ENCODE results near the gene TBR1.

The TBR1 gene

GRCh38 chr2:161415987-161416707, at the start of gene TBR1:
TSS of gene TBR1 (plus strand) at chr2:161416297. CDS start at chr2:161416411, 114 bp downstream.
- Histone ChIP-seq H4K20me1 (peaks cover 0 to 99% (median 77%) of the 10 kb centered on the region in 11 experiments; a peak in 20 of 22 replicates), H3K9ac (no peak within 1 kb of the TSS), H3K9me3 (replicated peaks in 1 of 11) (peaks cover 10 to 16% (median 12%) of the 10 kb centered on the region in 11 experiments; a peak in 20 of 22 replicates), H3K36me3 (peaks cover 0 to 19% (median 7%) of the 10 kb centered on the region in 11 experiments; a peak in 12 of 22 replicates), H3K4me2 (peak within 1 kb of the TSS in 10 of 11 experiments; percentile 78 to 99 (median 86); a peak in 14 of 22 replicates), H3K27me3 (peaks cover 98 to 100% (median 100%) of the 10 kb centered on the region in 11 experiments), H3K4me3 (peak within 1 kb of the TSS in 3 of 10 experiments; percentile 46 to 58 (median 57); a peak in 7 of 20 replicates), H3K4me1 (peaks cover 13 to 31% (median 17%) of the 10 kb centered on the region in 10 experiments), H3K27ac (no peak within 1 kb of the TSS)
- TF ChIP-seq Cebpa-rat (IDR thresholded peaks at IDR 0.05), result no peak

DNA sequence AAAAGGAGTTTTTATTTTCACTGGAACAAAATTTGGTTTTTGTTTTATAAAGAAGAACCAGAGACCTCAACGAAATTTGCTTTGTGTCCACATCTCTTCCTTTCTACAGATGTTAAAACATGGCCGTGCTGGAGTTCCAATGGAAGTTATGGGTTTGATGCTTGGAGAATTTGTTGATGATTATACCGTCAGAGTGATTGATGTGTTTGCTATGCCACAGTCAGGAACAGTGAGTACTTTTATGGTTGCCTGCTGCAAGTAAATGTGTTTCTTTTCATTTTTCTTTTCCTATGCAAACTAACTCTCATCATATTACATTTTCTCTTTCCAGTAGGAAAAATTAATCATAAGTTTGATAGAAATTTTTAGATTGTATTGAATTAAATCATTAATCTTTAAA, 48.4 kb upstream of the TBR1 start:
- Histone ChIP-seq H4K20me1 (peaks cover 5 to 57% (median 19%) of the 10 kb centered on the region in 11 experiments; a peak in 17 of 22 replicates), H3K27ac (no peak overlapping the region), H3K36me3 (peaks cover 57 to 80% (median 72%) of the 10 kb centered on the region in 11 experiments), H3K9me3 (replicated peaks in 1 of 11) (peaks cover 5 to 19% (median 14%) of the 10 kb centered on the region in 11 experiments), H3K27me3 (no peaks in the 10 kb centered on the region), H3K4me3 (no peak overlapping the region), H3K9ac (no peak overlapping the region), H3K4me1 (peaks cover 7 to 22% (median 15%) of the 10 kb centered on the region in 10 experiments; a peak in 17 of 20 replicates), H3K4me2 (no peak overlapping the region)
- no peak for TF ChIP-seq Cebpa-rat (IDR thresholded peaks at IDR 0.05)

DNA sequence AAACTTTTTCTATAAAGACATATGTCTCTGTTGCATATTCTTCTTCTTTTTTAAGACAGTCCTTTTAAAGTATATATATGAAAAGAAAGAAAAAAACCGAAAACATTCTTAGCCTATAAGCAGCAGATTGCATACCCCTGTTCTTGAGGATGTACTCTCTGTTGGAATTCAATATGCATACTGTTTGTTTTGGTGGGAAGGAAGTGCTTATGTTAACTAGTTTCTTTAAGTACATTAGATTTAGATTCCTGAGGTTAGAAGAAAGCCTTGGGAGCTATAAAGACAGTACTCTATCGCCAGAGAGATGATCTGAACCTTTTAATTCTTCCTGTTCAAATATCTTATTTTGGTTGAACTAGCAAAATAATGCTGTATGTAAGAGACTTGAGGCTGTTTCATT, 46.8 kb upstream of the TBR1 start:
- Histone ChIP-seq H3K27me3 (no peaks in the 10 kb centered on the region), H3K36me3 (peaks cover 57 to 77% (median 67%) of the 10 kb centered on the region in 11 experiments), H3K9me3 (replicated peaks in 1 of 11) (peaks cover 0 to 4% (median 0%) of the 10 kb centered on the region in 11 experiments; a peak in 3 of 22 replicates), H3K27ac (no peak overlapping the region), H4K20me1 (peaks cover 5 to 47% (median 19%) of the 10 kb centered on the region in 11 experiments; a peak in 17 of 22 replicates), H3K4me1 (peaks cover 7 to 13% (median 8%) of the 10 kb centered on the region in 10 experiments; a peak in 17 of 20 replicates), H3K4me2 (no peak overlapping the region), H3K9ac (no peak overlapping the region), H3K4me3 (no peak overlapping the region)
- TF ChIP-seq Cebpa-rat (IDR thresholded peaks at IDR 0.05), result no peak

GRCh38 chr2:161370981-161371380, 45.1 kb upstream of the TBR1 start:
- Histone ChIP-seq H3K9ac (no peak overlapping the region), H3K27me3 (no peaks in the 10 kb centered on the region), H3K4me3 (no peak overlapping the region), H3K36me3 (peaks cover 58 to 92% (median 75%) of the 10 kb centered on the region in 11 experiments), H3K27ac (no peak overlapping the region), H3K9me3 (replicated peaks in 1 of 11) (no peaks in the 10 kb centered on the region), H3K4me1 (no peaks in the 10 kb centered on the region), H4K20me1 (peaks cover 0 to 36% (median 12%) of the 10 kb centered on the region in 11 experiments; a peak in 15 of 22 replicates), H3K4me2 (no peak overlapping the region)
- TF ChIP-seq Cebpa-rat (IDR thresholded peaks at IDR 0.05), result no peak

DNA sequence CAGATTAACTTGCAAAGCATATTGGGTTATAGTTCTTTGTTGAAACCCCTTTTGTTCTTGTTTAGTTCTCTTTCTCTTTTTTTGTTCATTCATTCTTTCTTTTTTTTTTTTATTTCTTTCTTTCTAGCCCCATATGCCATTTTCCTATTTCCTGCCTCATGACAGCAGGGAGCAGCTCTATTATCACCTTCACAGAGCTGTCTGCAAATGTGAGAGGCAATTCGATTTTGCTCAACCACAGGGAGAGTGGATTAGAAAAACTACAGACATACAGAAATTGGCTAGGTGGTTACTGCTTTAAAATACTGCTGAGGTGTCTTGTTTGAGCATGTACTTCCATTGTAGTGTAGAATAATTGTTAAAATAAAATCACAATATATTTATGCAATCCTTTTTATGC, 44.2 kb upstream of the TBR1 start:
- no peak overlapping the region for H3K4me2 ChIP-seq
- no peak overlapping the region for H3K27ac ChIP-seq
- H3K27me3 ChIP-seq, result no peaks in the 10 kb centered on the region
- H3K36me3 ChIP-seq, result peaks cover 57 to 92% (median 78%) of the 10 kb centered on the region in 11 experiments
- H3K9ac ChIP-seq, result no peak overlapping the region
- peaks cover 0 to 27% (median 5%) of the 10 kb centered on the region in 11 experiments; a peak in 11 of 22 replicates for H4K20me1 ChIP-seq
- H3K9me3 ChIP-seq (replicated peaks in 1 of 11), result no peaks in the 10 kb centered on the region
- TF ChIP-seq Cebpa-rat (IDR thresholded peaks at IDR 0.05), result no peak
- H3K4me1 ChIP-seq, result no peaks in the 10 kb centered on the region
- H3K4me3 ChIP-seq, result no peak overlapping the region

DNA sequence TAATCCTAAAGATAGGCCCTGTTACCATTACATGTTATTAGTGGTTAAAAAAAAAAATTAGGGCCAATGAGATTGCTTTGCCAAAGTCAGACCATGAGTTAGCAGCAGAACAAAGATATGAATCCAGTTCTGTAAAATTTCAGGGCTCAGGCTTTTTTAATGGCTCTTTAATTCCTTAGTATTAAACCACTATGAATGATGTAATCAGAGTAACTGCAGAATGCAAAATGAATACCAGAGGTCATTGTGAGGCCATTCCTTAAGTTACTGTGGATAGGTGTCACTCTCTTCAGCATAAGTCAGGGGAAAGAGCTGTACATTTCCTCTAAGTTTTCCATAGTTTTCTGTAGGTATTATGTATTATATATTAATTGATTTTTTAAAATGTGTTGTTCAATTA, 42.2 kb upstream of the TBR1 start:
- Histone ChIP-seq H3K9me3 (replicated peaks in 1 of 11) (peaks cover 0 to 4% (median 0%) of the 10 kb centered on the region in 11 experiments; a peak in 1 of 22 replicates), H3K9ac (no peak overlapping the region), H3K4me3 (no peak overlapping the region), H4K20me1 (peaks cover 0 to 23% (median 0%) of the 10 kb centered on the region in 11 experiments; a peak in 4 of 22 replicates), H3K27ac (no peak overlapping the region), H3K36me3 (peaks cover 54 to 94% (median 81%) of the 10 kb centered on the region in 11 experiments), H3K4me2 (no peak overlapping the region), H3K4me1 (no peaks in the 10 kb centered on the region), H3K27me3 (no peaks in the 10 kb centered on the region)
- no peak for TF ChIP-seq Cebpa-rat (IDR thresholded peaks at IDR 0.05)

DNA sequence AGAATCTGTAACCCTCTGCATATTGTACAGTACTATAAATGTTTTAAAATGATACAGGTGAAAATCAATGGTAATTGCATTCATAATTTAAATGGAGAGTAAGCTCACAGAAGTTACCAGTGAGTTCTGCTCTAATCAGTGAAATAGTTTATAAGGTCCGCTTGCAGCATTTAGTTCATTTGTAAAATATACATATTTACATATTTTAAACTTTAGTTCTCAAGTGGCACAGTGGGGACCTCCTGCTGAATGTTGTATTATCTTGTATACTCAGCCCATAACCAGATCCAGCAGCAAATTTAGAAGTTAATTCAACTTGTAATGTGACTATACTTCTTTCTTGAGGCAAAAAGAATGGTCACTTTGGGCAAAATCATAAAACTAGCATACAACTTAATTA, 41.7 kb upstream of the TBR1 start:
- H3K36me3 ChIP-seq, result peaks cover 52 to 94% (median 81%) of the 10 kb centered on the region in 11 experiments
- H3K4me2 ChIP-seq, result no peak overlapping the region
- no peaks in the 10 kb centered on the region for H3K4me1 ChIP-seq
- H3K27me3 ChIP-seq, result no peaks in the 10 kb centered on the region
- no peak overlapping the region for H3K9ac ChIP-seq
- H3K9me3 ChIP-seq (replicated peaks in 1 of 11), result peaks cover 0 to 4% (median 0%) of the 10 kb centered on the region in 11 experiments; a peak in 1 of 22 replicates
- no peak overlapping the region for H3K27ac ChIP-seq
- no peak for TF ChIP-seq Cebpa-rat (IDR thresholded peaks at IDR 0.05)
- no peak overlapping the region for H3K4me3 ChIP-seq
- peaks cover 0 to 20% (median 0%) of the 10 kb centered on the region in 11 experiments; a peak in 4 of 22 replicates for H4K20me1 ChIP-seq

GRCh38 chr2:161379740-161380139, 36.4 kb upstream of the TBR1 start:
- no peak for TF ChIP-seq Cebpa-rat (IDR thresholded peaks at IDR 0.05)
- Histone ChIP-seq H3K27me3 (no peaks in the 10 kb centered on the region), H3K27ac (no peak overlapping the region), H3K9me3 (replicated peaks in 1 of 11) (peaks cover 0 to 7% (median 0%) of the 10 kb centered on the region in 11 experiments; a peak in 3 of 22 replicates), H3K9ac (no peak overlapping the region), H4K20me1 (peaks cover 0 to 10% (median 0%) of the 10 kb centered on the region in 11 experiments; a peak in 2 of 22 replicates), H3K4me2 (no peak overlapping the region), H3K4me3 (no peak overlapping the region), H3K4me1 (peaks cover 0 to 18% (median 4%) of the 10 kb centered on the region in 10 experiments; a peak in 16 of 20 replicates), H3K36me3 (peaks cover 25 to 80% (median 53%) of the 10 kb centered on the region in 11 experiments)

GRCh38 chr2:161381546-161381945, 34.6 kb upstream of the TBR1 start:
- no peak for TF ChIP-seq Cebpa-rat (IDR thresholded peaks at IDR 0.05)

More at GRCh38 chr2:161381546-161381945, 34.6 kb upstream of the TBR1 start:
- H3K9me3 ChIP-seq (replicated peaks in 1 of 11), result peaks cover 0 to 7% (median 0%) of the 10 kb centered on the region in 11 experiments; a peak in 3 of 22 replicates
- peaks cover 0 to 5% (median 0%) of the 10 kb centered on the region in 11 experiments; a peak in 2 of 22 replicates for H4K20me1 ChIP-seq
- H3K4me2 ChIP-seq, result no peak overlapping the region
- no peak overlapping the region for H3K4me3 ChIP-seq
- no peaks in the 10 kb centered on the region for H3K27me3 ChIP-seq
- H3K27ac ChIP-seq, result no peak overlapping the region
- H3K4me1 ChIP-seq, result peaks cover 0 to 36% (median 20%) of the 10 kb centered on the region in 10 experiments; a peak in 17 of 20 replicates
- peaks cover 28 to 69% (median 41%) of the 10 kb centered on the region in 11 experiments for H3K36me3 ChIP-seq
- H3K9ac ChIP-seq, result no peak overlapping the region

Measured in BLaER1 treated with 17β-estradiol and CSF1 and Interleukin-3, amounts not matched to agents 10 nM and 100 nM (cell line).